CD8-positive, alpha-beta memory T cell (primary cell): ENCODE measurements around the gene SLCO4A1. TPM values are rescaled to one million over a fixed set of nuclear protein-coding genes. Genes with fewer than 3 reads are reported as not detected.

Experiments used
- CTCF ChIA-PET: fragments of 350-600 bp; sonication (Branson Sonifier 250); formaldehyde crosslinking; loops from one replicate; lab custom pipeline; 2021; ENCODE audit warnings: antibody characterized with exemption; lab: Charles Lee
- POLR2A ChIA-PET: fragments of 350-600 bp; sonication (Branson Sonifier 250); formaldehyde crosslinking; loops from one replicate; lab custom pipeline; 2021; ENCODE audit warnings: antibody characterized with exemption; lab: Charles Lee
- DNase-seq, 5 donors: peaks; one replicate each; pipeline versions ENCODE4 v3.0.0 to v3.0.0-alpha.2; 2020 to 2022; ENCODE audit warnings: mixed read lengths in 1 of 5
- H3K27ac ChIP-seq: one replicate; pipeline ENCODE4 v1.7.0; 2013; ENCODE audit warnings: low read depth, mild to moderate bottlenecking, low read length, moderate library complexity
- H3K27me3 ChIP-seq: 2 replicates; pipeline ENCODE4 v1.7.0; 2013; ENCODE audit warnings: low read length, mild to moderate bottlenecking; ENCODE audit not compliant: insufficient read depth, poor library complexity, severe bottlenecking
- H3K36me3 ChIP-seq: 2 replicates; pipeline ENCODE4 v1.7.0; 2013; ENCODE audit warnings: mild to moderate bottlenecking, low read length, moderate library complexity; ENCODE audit not compliant: insufficient read depth
- H3K4me1 ChIP-seq: 2 replicates; pipeline ENCODE4 v1.7.0; 2013; ENCODE audit warnings: mild to moderate bottlenecking, low read length, moderate library complexity; ENCODE audit not compliant: insufficient read depth
- H3K4me3 ChIP-seq: 2 replicates; pipeline ENCODE4 v1.7.0; 2013; ENCODE audit warnings: mild to moderate bottlenecking, low read length
- H3K9me3 ChIP-seq: 2 replicates; pipeline ENCODE4 v1.7.0; 2013; ENCODE audit warnings: mild to moderate bottlenecking, low read length
- H3K27ac Mint-ChIP-seq, 8 donors: one replicate each; pipeline ENCODE4 v1.8.0; 2020 to 2021; ENCODE audit warnings: mixed read lengths in 8 of 8, mild to moderate bottlenecking in 6 of 8, inconsistent platforms in 3 of 8, moderate library complexity in 3 of 8
- H3K27me3 Mint-ChIP-seq, 2 donors: one replicate each; pipeline ENCODE4 v1.8.0; 2020 to 2021; ENCODE audit warnings: mixed read lengths in 2 of 2, mild to moderate bottlenecking in 1 of 2, moderate library complexity in 1 of 2
- H3K36me3 Mint-ChIP-seq, 3 donors: one replicate each; pipeline ENCODE4 v1.8.0; 2020 to 2021; ENCODE audit warnings: mixed read lengths in 3 of 3, inconsistent platforms in 1 of 3, mild to moderate bottlenecking in 1 of 3
- H3K4me1 Mint-ChIP-seq, 3 donors: one replicate each; pipeline ENCODE4 v1.8.0; 2020 to 2021; ENCODE audit warnings: mixed read lengths in 3 of 3, inconsistent platforms in 1 of 3, mild to moderate bottlenecking in 1 of 3
- H3K4me3 Mint-ChIP-seq, 7 donors: one replicate each; pipeline ENCODE4 v1.8.0; 2020 to 2021; ENCODE audit warnings: mixed read lengths in 7 of 7, mild to moderate bottlenecking in 6 of 7, moderate library complexity in 4 of 7, inconsistent platforms in 2 of 7
- H3K9me3 Mint-ChIP-seq, 5 donors: one replicate each; pipeline ENCODE4 v1.8.0; 2020 to 2022; ENCODE audit warnings: mixed read lengths in 5 of 5, mild to moderate bottlenecking in 3 of 5, moderate library complexity in 2 of 5, inconsistent platforms in 1 of 5
- polyA plus RNA-seq: library from polyadenylated mRNA; unstranded; fragments of 300-500 nt; fragmentation: Illumina TruSeq; gene quantifications from one replicate; pipeline ENCODE4 v1.2.3, GENCODE V29; 2021
- total RNA-seq, 2 experiments: library from RNA; stranded (reverse); gene quantifications; one replicate each; pipeline ENCODE4 v1.2.3, GENCODE V29; 2021

The SLCO4A1 gene
- total and polyA plus RNA-seq, 3 experiments from 2014 or later: 0.47 to 44.9 (median 42.0) TPM

DNA sequence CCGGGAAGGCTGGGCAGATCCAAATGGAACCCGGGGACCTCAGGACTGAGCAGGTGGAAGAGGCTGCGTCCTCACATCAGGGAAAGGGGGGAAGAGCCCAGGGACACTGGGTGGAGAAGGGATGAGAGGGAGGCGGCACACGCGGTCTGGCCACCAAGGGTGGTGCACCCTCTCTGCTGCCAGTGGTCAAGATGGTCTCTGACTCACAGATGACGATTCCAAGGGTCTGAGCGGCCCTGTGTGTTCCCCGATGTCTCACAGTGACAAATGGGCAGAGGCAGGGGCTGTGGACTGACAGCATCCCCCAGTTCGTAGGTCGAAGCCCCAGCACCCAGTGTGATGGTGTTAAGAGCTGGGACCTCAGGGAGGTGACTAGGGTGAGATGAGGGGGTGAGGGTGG, 32.1 kb downstream of the SLCO4A1 start:
- H3K4me1 Mint-ChIP-seq: peaks cover 3 to 5% (median 5%) of the 10 kb centered on the region in 3 donors
- DNase-seq: no peak
- no peaks in the 10 kb centered on the region for H3K9me3 Mint-ChIP-seq
- ChIA-PET CTCF (no interaction called here), POLR2A (no interaction called here)
- Histone ChIP-seq H3K27me3 (no peaks in the 10 kb centered on the region), H3K36me3 (no peaks in the 10 kb centered on the region), H3K9me3 (no peaks in the 10 kb centered on the region), H3K4me1 (no peaks in the 10 kb centered on the region), H3K4me3 (no peak overlapping the region), H3K27ac (no peak overlapping the region)
- no peak overlapping the region for H3K27ac Mint-ChIP-seq
- no peaks in the 10 kb centered on the region for H3K36me3 Mint-ChIP-seq
- H3K27me3 Mint-ChIP-seq: no peaks in the 10 kb centered on the region
- H3K4me3 Mint-ChIP-seq: no peak overlapping the region

GRCh38 chr20:62675156-62675876, 33.0 kb downstream of the SLCO4A1 start:
- no peaks in the 10 kb centered on the region for H3K9me3 ChIP-seq
- no peaks in the 10 kb centered on the region for H3K36me3 ChIP-seq
- H3K4me1 Mint-ChIP-seq: peaks cover 3 to 5% (median 5%) of the 10 kb centered on the region in 3 donors
- no peak overlapping the region for H3K4me3 ChIP-seq
- H3K27me3 Mint-ChIP-seq: no peaks in the 10 kb centered on the region
- CTCF ChIA-PET: no interaction called here
- H3K27ac Mint-ChIP-seq: no peak overlapping the region
- H3K36me3 Mint-ChIP-seq: no peaks in the 10 kb centered on the region
- POLR2A ChIA-PET: no interaction called here
- H3K27me3 ChIP-seq: no peaks in the 10 kb centered on the region
- no peak overlapping the region for H3K27ac ChIP-seq
- peak in 1 of 5 donors; percentile 41 for DNase-seq
- no peaks in the 10 kb centered on the region for H3K9me3 Mint-ChIP-seq
- no peak overlapping the region for H3K4me3 Mint-ChIP-seq
- no peaks in the 10 kb centered on the region for H3K4me1 ChIP-seq

GRCh38 chr20:62675877-62676260, 33.6 kb downstream of the SLCO4A1 start:
- POLR2A ChIA-PET: no interaction called here
- CTCF ChIA-PET: no interaction called here
- no peaks in the 10 kb centered on the region for H3K27me3 Mint-ChIP-seq
- DNase-seq: no peak
- H3K27ac ChIP-seq: no peak overlapping the region
- no peaks in the 10 kb centered on the region for H3K9me3 Mint-ChIP-seq
- H3K36me3 Mint-ChIP-seq: no peaks in the 10 kb centered on the region
- H3K4me3 ChIP-seq: no peak overlapping the region
- no peaks in the 10 kb centered on the region for H3K4me1 ChIP-seq
- H3K27me3 ChIP-seq: no peaks in the 10 kb centered on the region
- H3K27ac Mint-ChIP-seq: no peak overlapping the region
- no peak overlapping the region for H3K4me3 Mint-ChIP-seq
- H3K4me1 Mint-ChIP-seq: peaks cover 3 to 5% (median 5%) of the 10 kb centered on the region in 3 donors
- H3K36me3 ChIP-seq: no peaks in the 10 kb centered on the region
- H3K9me3 ChIP-seq: no peaks in the 10 kb centered on the region

GRCh38 chr20:62676976-62677375, 34.7 kb downstream of the SLCO4A1 start:
- H3K4me3 Mint-ChIP-seq: no peak overlapping the region
- H3K27ac Mint-ChIP-seq: peak overlapping the region in 1 of 8 donors; percentile 17
- ChIA-PET POLR2A (no interaction called here), CTCF (no interaction called here)
- no peaks in the 10 kb centered on the region for H3K9me3 ChIP-seq
- DNase-seq: no peak
- H3K9me3 Mint-ChIP-seq: no peaks in the 10 kb centered on the region
- H3K27me3 Mint-ChIP-seq: peaks cover 0 to 3% of the 10 kb centered on the region in 2 donors
- H3K36me3 ChIP-seq: no peaks in the 10 kb centered on the region
- H3K4me1 ChIP-seq: no peaks in the 10 kb centered on the region
- no peak overlapping the region for H3K27ac ChIP-seq
- peaks cover 3 to 5% (median 5%) of the 10 kb centered on the region in 3 donors for H3K4me1 Mint-ChIP-seq
- H3K36me3 Mint-ChIP-seq: no peaks in the 10 kb centered on the region
- H3K27me3 ChIP-seq: no peaks in the 10 kb centered on the region
- H3K4me3 ChIP-seq: no peak overlapping the region

DNA sequence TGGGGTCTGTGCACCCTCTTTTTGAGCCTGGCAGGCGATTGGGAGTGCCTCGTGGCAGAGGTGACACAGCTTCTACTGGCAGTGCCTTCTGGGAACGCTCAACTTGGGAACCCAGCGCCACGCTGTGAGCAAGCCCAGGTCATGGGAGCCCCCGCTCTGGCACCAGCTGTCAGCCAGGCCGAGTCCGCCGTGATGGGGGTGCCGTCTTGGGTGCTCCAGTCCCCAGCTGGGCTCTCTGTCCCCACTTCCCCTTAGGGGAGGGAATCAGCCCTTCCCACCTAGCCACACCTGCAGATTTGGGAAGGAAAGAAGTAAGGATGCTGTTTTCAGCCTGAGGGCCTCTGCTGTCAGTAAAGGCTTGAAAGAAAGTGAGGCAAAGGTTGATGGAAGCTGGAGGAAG, 35.4 kb downstream of the SLCO4A1 start:
- Histone ChIP-seq H3K4me1 (no peaks in the 10 kb centered on the region), H3K27me3 (no peaks in the 10 kb centered on the region), H3K36me3 (no peaks in the 10 kb centered on the region), H3K9me3 (no peaks in the 10 kb centered on the region), H3K4me3 (no peak overlapping the region), H3K27ac (no peak overlapping the region)
- H3K4me1 Mint-ChIP-seq: peaks cover 3 to 5% (median 5%) of the 10 kb centered on the region in 3 donors
- ChIA-PET POLR2A (no interaction called here), CTCF (interaction anchor here (0.7 kb wide), 2 partner anchors 17 to 130 kb away, joined by 3 read pairs; no protein-coding TSS in a partner anchor)
- H3K36me3 Mint-ChIP-seq: no peaks in the 10 kb centered on the region
- no peaks in the 10 kb centered on the region for H3K9me3 Mint-ChIP-seq
- no peak overlapping the region for H3K4me3 Mint-ChIP-seq
- DNase-seq: peak in 1 of 5 donors; percentile 45
- peaks cover 2 to 6% of the 10 kb centered on the region in 2 donors for H3K27me3 Mint-ChIP-seq
- no peak overlapping the region for H3K27ac Mint-ChIP-seq

DNA sequence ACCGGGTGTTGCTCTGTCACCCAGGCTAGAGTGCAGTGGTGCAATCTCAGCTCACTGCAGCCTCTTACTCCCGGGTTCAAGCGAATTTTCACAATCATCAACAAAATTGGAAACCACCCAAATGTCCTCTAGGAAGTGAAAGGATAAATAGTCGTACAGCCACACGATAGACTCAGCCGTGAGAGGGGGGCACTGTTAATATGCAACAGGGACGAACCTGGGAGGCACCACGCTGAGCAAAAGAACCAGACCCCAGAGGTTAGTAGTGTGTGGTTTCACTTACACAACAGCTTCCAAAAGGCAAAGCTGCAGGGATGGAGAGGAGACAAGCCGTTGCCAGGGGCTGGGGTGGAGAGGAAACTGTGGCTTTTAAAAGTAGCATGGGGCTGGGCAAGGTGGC, 36.2 kb downstream of the SLCO4A1 start:
- Mint-ChIP-seq H3K4me1 (peaks cover 3 to 5% (median 5%) of the 10 kb centered on the region in 3 donors), H3K4me3 (no peak overlapping the region), H3K27ac (peak overlapping the region in 2 of 8 donors; percentile 18 to 71), H3K27me3 (peaks cover 2 to 6% of the 10 kb centered on the region in 2 donors), H3K36me3 (no peaks in the 10 kb centered on the region), H3K9me3 (no peaks in the 10 kb centered on the region)
- no peak overlapping the region for H3K27ac ChIP-seq
- ChIA-PET POLR2A (interaction anchor here (1.2 kb wide), 1 partner anchor 127 kb away, joined by 4 read pairs; no protein-coding TSS in a partner anchor), CTCF (interaction anchor here (0.7 kb wide), 1 partner anchor 16 kb away, joined by 3 read pairs; no protein-coding TSS in a partner anchor)
- H3K36me3 ChIP-seq: no peaks in the 10 kb centered on the region
- H3K4me3 ChIP-seq: no peak overlapping the region
- H3K4me1 ChIP-seq: no peaks in the 10 kb centered on the region
- no peaks in the 10 kb centered on the region for H3K27me3 ChIP-seq
- peak in 1 of 5 donors; percentile 25 for DNase-seq
- H3K9me3 ChIP-seq: no peaks in the 10 kb centered on the region

DNA sequence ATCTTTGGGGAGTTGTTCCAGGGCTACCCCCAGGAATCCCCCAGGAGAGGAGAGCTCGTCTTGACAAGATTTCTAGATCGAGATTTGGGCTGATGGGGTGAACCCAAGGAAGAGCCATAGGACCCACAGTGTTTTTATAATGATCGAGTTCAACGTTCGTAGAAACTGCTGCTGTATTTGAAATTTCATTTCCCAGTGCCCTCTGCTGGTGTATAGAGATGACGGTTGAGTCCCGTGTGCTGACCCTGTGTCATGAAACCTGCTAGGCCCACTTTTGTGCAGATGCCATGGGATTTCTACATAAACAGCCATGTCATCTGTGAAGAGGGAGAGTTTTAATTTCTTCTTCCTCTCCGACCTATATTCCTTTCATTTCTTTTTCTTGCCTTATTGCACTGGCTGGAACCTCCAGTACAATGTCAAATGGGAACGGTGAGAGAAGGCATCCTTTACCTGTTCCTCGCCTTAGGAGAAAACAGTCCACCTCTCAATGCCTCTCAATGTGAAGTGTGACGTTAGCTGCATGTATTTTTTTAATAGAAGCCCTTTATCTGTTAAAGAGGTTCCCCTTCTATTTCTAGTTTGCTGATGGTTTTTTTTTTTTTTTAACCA, 37.8 kb downstream of the SLCO4A1 start:
- no peak overlapping the region for H3K27ac ChIP-seq
- H3K27me3 ChIP-seq: no peaks in the 10 kb centered on the region
- H3K36me3 ChIP-seq: no peaks in the 10 kb centered on the region
- no peak overlapping the region for H3K4me3 ChIP-seq
- no peaks in the 10 kb centered on the region for H3K4me1 ChIP-seq
- POLR2A ChIA-PET: interaction anchor here (0.6 kb wide), 1 partner anchor 257 kb away, joined by 3 read pairs; no protein-coding TSS in a partner anchor
- Mint-ChIP-seq H3K4me3 (no peak overlapping the region), H3K9me3 (no peaks in the 10 kb centered on the region), H3K27me3 (peaks cover 2 to 6% of the 10 kb centered on the region in 2 donors), H3K36me3 (no peaks in the 10 kb centered on the region), H3K27ac (peak overlapping the region in 1 of 8 donors; percentile 35), H3K4me1 (peaks cover 3 to 5% (median 5%) of the 10 kb centered on the region in 3 donors)
- DNase-seq: no peak
- CTCF ChIA-PET: no interaction called here
- H3K9me3 ChIP-seq: no peaks in the 10 kb centered on the region

DNA sequence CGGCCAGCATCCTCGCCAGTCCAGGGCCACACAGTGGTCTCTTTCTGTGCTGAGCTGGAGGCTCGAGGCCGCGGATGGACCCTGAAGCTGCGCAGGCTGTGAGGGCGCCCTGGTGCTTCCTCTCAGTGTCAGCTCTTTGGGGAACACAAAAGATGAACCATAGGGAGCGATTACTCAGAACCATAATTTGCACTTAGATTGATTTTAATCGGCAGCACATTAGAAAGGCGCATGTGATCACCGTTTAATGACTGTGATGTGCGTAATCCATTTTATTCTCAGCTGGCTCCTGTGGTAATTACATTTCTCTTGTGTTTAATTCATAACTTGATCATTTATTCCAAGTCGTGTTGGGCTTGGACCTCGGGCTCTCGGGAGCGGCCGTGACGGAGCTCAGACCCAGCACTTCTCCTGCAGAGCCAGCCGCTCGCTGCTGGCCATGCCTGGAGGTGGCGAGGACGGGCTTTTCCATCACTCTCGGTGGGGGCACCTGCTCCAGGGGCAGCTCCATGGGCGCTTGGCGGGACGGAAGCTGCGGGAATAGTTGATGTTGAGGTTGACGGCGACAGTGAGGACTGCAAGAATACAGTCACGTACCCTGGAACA, 40.7 kb downstream of the SLCO4A1 start:
- Histone ChIP-seq H3K27me3 (no peaks in the 10 kb centered on the region), H3K4me3 (no peak overlapping the region), H3K9me3 (no peaks in the 10 kb centered on the region), H3K36me3 (no peaks in the 10 kb centered on the region), H3K27ac (no peak overlapping the region), H3K4me1 (peaks cover 6% of the 10 kb centered on the region)
- H3K36me3 Mint-ChIP-seq: no peaks in the 10 kb centered on the region
- H3K27ac Mint-ChIP-seq: no peak overlapping the region
- no peak overlapping the region for H3K4me3 Mint-ChIP-seq
- CTCF ChIA-PET: no interaction called here
- DNase-seq: peak in 1 of 5 donors; percentile 34
- H3K9me3 Mint-ChIP-seq: no peaks in the 10 kb centered on the region
- peaks cover 7 to 12% of the 10 kb centered on the region in 2 donors for H3K27me3 Mint-ChIP-seq
- POLR2A ChIA-PET: no interaction called here
- peaks cover 8 to 12% (median 10%) of the 10 kb centered on the region in 3 donors for H3K4me1 Mint-ChIP-seq
